Spleen (tissue), 7 donors: ENCODE results near the gene CNTF.

Experiments
- CTCF ChIP-seq, 11 experiments: fragments of 200-600 bp in 7 of 11; fragments of 450-650 bp in 4 of 11; sonication (generic) in 4 of 11; IDR thresholded peaks in 8 of 11; conservative IDR thresholded peaks in 3 of 11; 1 replicate in 7 of 11; 2 replicates in 4 of 11; pipeline versions ENCODE4 v1.4.0 to v1.8.0; 2016 to 2021; ENCODE audit warnings: antibody characterized with exemption in 11 of 11, inconsistent platforms in 4 of 11, mild to moderate bottlenecking in 1 of 11
- POLR2AphosphoS5 ChIP-seq, 3 donors: sonication (generic); formaldehyde crosslinking; IDR thresholded peaks; one replicate each; pipeline ENCODE4 v1.5.1; 2017; ENCODE audit warnings: antibody characterized with exemption in 3 of 3
- donor health status: DM: no; HTN: no; CAD: no; lungs with moderate emphysema.
- donor health status: DM: no; HTN: no; CAD: no.
- donor health status: DM: no; HTN: no; CAD: no.

DNA sequence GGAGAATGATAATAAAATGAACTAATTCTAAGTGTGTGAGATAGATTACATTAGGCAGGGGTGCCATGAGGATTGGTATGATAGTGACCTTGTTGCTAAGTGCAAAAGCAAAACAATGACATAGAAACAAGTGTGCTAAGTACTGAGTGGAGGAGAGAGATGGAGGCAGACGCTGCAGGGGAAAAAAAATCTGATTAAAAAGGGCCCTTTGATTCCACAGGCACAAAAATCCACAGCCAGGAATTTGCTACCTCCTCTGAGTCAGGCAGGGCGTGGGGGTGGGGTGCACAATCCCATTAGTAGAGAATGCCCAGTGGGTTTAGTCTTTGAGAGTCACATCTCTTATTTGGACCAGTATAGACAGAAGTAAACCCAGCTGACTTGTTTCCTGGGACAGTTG, at the start of gene CNTF:
- TF ChIP-seq POLR2AphosphoS5 (IDR thresholded peaks at IDR 0.05) (no peak), CTCF (IDR thresholded peaks at IDR 0.05 in 8 of 11, conservative IDR thresholded peaks at IDR 0.05 in 3 of 11) (no peak)
